Midbrain (tissue), 1 donor: ENCODE measurements around the gene DNAI2.

Source experiments
- DNase-seq: peaks from one replicate; lab custom pipeline; 2025; lab: John Stamatoyannopoulos, UW

The DNAI2 gene

DNA sequence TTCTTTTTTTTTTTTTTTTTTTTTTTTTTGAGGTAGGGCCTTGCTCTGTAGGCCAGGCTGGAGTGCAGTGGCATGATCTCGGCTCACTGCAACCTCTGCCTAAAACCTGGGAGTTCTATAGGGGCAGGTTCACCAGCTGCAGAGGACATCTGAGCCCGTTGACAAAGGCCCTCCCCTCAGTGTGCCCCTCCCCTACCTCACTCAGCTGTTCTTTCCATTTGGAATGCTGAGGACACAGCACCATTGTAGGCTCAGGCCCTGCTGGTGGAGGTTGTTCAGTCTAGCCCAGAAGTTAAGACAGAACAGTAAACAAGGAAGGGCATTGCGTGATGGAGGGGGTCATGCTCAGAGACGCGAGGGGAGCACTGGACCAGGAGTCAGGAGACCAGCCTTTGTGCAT lies 30.1 kb downstream of the DNAI2 start:
- DNase-seq = no peak

- DNase-seq = peak; percentile 56
Measured at GRCh38 chr17:74305865-74306654, 32.0 kb downstream of the DNAI2 start.

DNA sequence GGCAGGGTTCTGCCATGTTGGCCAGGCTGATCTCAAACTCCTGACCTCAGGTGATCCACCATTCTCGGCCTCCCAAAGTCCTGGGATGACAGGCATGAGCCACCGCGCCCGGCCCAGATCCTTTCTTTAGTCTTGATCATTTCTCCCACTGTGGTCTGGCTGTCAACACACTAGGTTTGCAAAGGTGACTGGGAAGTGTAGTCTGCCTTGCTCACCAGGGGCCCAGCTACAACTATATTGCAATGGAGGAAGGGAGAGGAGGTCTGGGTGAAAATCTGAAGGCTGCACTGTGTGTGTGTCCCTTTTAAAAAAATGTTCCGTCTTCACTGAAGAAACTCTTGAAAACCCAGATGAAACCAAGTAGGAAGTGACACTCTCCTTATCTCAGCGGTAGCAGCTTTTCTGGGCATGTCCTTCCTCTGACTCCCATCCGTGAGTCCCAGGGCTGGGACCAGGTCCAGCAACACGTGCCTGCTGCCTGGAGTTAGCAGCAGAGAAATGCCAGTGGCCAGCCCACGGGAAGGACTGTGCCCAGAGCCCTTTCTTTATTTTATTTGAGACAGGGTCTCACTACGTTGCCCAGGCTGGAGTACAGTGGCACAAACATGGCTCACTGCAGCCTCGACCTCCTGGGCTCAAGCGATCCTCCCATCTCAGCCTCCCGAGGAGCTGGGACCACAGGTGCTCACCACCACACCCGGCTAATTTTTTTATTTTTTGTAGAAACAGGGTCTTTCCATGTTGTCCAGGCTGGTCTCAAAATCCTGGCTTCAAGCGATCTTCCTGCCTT lies 34.1 kb downstream of the DNAI2 start:
- DNase-seq = no peak

- DNase-seq = no peak
Measured at GRCh38 chr17:74309902-74310301, 35.9 kb downstream of the DNAI2 start.

- DNase-seq = no peak
Measured at GRCh38 chr17:74314877-74315276, 40.8 kb downstream of the DNAI2 start.

DNA sequence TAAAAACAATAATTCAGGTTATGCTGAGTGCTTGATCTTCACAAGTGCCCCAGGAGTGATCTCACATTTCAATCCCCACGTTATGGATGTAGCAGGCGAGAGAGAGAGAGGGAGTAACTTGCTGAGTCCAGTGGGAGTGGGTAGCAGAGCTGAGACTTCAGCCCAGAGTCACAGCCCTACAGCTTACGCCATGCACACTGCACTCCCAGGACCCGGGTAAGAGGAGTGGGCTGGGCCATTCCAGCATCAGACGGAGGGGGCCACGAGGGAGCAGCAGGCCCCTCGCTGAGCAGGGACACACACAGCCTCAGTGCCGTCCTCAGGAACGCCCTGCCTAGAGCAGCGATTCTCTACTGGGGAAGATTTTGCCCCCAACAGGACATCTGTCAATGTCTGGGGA lies 42.2 kb downstream of the DNAI2 start:
- no peak for DNase-seq

DNA sequence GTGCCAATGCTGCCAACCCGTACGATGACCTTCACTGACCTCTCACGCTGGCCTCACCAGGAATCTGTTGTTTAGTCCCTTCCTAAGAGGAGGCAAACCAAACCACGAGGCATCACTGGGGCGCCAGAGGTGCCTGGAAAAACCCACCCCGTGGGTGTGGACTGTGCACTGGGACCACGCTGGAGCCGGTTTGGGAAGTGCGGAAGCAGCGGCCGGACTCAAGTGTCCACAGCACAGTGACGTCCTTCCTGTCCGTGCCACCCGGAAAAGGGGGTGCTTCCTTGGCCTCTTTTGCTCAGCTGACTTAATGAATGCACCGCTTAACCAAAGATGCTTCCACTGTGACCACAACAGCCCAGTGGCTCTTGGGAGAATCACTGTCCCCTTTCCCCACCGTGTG lies 43.0 kb downstream of the DNAI2 start:
- no peak for DNase-seq

DNA sequence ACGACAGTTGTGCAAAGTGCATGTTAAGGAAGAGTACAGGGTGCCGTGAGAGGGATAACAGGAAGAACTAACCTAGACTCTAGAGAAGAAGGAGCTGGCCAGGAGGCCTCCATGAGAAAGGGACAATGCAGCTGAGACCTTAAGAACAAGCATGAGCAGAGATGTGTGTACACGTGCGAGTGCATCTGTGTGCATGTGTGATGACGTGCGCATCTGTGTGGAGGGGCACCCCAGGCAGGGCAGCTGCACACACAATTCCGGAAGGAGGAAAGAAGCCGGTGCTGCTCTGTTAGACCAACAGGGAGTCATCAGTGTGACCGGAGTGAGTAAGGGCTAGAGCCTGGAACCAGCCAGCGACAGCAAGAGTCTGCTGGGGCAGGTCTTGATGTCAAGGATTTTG lies 44.4 kb downstream of the DNAI2 start:
- DNase-seq = no peak

DNA sequence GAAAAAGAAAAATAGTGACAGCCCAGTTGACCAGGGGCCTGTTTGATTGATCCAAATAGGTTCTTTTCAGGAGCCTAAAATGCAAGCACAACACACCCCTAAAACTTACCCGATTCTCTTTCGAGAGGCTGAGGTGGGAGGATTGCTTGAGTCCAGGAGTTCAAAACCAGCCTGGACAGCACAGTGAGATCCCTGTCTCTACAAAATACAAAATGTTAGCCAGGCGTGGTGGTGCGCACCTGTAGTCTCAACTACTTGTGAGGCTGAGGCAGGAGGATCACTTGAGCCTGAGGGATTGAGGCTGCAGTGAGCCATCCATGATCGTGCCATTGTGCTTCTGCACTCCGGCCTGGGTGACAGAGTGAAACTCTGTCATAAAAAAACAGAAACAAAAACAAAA lies 50.5 kb downstream of the DNAI2 start:
- DNase-seq = no peak

DNA sequence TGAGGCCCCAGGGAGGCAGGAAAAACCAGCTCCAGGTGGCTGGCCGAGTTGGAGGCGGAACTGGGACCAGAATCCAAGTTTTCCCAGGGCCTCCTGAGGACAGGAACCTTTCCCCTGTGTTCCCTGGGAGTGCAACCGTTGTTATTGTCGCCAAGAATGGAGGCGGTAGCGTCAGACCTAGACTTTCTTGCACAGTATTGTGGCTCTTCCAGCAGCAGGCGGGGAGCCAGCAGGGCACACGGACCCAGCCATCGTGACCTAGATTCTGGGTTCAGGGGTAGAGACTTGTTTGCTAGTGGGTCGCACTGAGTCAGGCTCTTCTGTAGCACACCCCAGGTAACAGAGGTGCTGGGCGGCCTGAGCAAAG lies 51.3 kb downstream of the DNAI2 start:
- DNase-seq = peak; percentile 32

DNA sequence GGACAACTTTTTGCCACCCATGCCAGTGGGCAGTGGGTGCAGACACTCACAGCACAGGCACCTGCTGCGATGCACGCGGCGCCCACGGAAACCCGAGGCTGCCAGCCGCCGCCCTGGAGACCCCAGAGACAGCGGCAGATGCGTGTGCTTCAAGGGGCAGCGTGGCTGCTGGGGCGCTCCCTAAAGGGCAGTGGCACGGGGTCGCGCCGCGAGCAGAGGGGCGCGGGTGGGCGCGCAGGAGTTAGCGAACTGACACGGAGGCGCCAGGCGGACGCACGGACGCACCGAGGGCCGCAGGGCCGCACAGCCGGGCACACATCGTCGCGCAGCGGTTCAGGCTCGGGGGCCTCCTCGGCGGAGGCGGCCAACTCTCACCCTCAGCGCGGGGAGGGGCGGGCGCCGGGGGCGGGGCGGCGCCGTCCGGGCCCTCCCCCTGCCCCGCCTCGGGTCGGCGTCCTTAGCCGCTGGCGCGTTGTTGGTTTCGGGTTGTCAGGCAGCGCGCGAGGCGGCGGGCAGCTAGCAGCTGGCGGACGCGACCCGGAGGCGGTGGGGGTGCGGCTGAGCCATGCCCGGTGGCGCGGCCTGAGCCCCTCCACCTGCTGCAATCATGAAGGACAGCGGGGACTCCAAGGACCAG lies 51.8 kb downstream of the DNAI2 start, which contains the start of gene KIF19:
Gene KIF19 (plus strand): TSS at position 484 of the 637 bp plus-strand sequence. CDS start 124 bp downstream, at position 608.
- DNase-seq = peak; percentile 68

GRCh38 chr17:74326506-74326905 lies 52.5 kb downstream of the DNAI2 start:
- DNase-seq = no peak

- DNase-seq = no peak
Measured at GRCh38 chr17:74328487-74328886, 54.5 kb downstream of the DNAI2 start.

- no peak for DNase-seq
Measured at GRCh38 chr17:74329378-74329777, 55.3 kb downstream of the DNAI2 start.

DNA sequence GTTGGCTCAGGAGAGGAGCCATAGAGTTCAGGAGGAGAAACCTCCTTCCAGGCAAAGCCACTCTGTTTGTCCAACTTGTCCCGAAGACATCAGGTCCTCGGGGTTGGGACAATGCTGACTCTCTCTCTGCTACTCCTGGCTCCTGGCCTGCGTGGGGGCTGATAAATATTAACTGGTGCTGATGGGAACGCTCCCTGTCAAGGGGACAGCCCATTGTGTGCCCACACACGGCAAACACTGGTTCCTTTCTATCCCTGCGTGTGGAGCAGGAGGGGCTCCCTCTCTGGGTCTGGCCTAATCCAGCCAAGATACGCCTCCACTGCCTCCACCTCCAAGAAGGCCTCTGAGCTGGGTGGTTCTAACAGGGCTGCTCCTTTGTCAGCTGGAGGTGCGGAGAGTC lies 56.4 kb downstream of the DNAI2 start:
- peak; percentile 44 for DNase-seq

GRCh38 chr17:74332017-74332650 lies 58.1 kb downstream of the DNAI2 start:
- no peak for DNase-seq

GRCh38 chr17:74332763-74333283 lies 58.8 kb downstream of the DNAI2 start:
- DNase-seq = no peak

GRCh38 chr17:74334393-74335039 lies 60.5 kb downstream of the DNAI2 start:
- DNase-seq = no peak

GRCh38 chr17:74335529-74336062 lies 61.6 kb downstream of the DNAI2 start:
- DNase-seq = no peak

- no peak for DNase-seq
Measured at GRCh38 chr17:74336307-74336706, 62.3 kb downstream of the DNAI2 start.

GRCh38 chr17:74337834-74338500 lies 63.9 kb downstream of the DNAI2 start:
- DNase-seq = peak; percentile 74
